Fibroblast of villous mesenchyme (primary cell): ENCODE results near the gene CDH23. TPM values are rescaled to one million over a fixed set of nuclear protein-coding genes. Genes with fewer than 3 reads are reported as not detected.

Source experiments
- DNase-seq: peaks from one replicate; pipeline ENCODE4 v3.0.0-alpha.2; 2010; ENCODE audit warnings: low read depth
- H3K4me3 ChIP-seq: 2 replicates; pipeline ENCODE4 v1.5.1; 2011; ENCODE audit warnings: low read depth, mild to moderate bottlenecking, low read length
- CTCF ChIP-seq: IDR thresholded peaks from 2 replicates; pipeline ENCODE4 v1.5.1; 2012; ENCODE audit warnings: low read depth, mild to moderate bottlenecking, low read length; ENCODE audit not compliant: insufficient read depth
- total RNA-seq: library from RNA; depleted of rRNA; stranded (reverse); fragments of >200 nt; gene quantifications from 2 replicates; pipeline ENCODE4 v1.2.3, GENCODE V29; 2012

CDH23 gene
- total RNA-seq, 1 donor = under 0.01 TPM

GRCh38 chr10:71436268-71437125, 39.8 kb downstream of the CDH23 start:
- no peak for TF ChIP-seq CTCF
- no peak overlapping the region for H3K4me3 ChIP-seq
- DNase-seq = no peak

DNA sequence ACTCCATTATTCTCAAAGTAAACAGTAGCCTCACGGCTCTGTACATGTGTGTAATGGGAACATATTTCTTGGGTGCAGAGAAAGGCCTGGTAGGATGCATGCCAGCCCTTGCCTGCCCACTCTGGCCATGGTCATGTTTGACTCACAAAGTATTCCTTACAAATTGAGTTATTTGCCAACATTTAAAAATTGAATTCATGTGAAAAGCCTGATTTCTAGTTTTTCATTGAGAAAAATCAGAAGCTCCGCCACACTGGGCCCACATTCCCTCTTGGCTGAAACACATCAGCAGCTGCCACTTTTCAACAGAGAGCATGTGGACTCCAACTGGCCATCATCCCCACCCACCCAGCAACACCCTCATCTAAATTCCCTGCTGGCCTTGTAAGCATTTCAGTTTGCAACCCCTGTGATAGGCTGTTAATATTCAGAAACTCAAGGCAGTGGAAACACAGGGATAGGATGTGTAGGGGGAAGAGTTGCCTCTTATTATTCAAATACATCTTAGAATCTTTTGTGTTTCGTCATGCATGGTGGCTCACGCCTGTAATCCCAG, 40.9 kb downstream of the CDH23 start:
- H3K4me3 ChIP-seq = no peak overlapping the region
- no peak for DNase-seq
- TF ChIP-seq CTCF = no peak

DNA sequence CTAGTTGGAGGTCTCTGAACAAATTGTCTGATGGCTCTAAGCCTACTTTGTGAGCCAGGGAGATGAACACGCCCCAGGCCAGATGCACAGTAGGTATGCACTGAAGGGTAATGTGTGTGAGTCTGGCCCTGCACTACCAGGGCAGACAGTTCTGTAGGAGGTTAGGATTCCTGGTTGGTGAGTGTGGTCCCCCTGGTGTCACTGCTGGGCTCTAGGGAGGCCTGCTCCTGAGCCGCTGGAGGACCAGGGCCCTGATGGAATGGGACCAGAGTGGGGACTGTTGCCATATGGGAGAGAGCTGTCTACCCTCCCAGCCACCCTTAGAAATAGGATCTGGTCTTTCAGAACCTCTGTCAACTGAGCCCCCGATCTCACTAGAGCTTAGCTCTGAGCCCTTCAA, 42.0 kb downstream of the CDH23 start:
- DNase-seq = no peak
- H3K4me3 ChIP-seq = no peak overlapping the region
- TF ChIP-seq CTCF = no peak

DNA sequence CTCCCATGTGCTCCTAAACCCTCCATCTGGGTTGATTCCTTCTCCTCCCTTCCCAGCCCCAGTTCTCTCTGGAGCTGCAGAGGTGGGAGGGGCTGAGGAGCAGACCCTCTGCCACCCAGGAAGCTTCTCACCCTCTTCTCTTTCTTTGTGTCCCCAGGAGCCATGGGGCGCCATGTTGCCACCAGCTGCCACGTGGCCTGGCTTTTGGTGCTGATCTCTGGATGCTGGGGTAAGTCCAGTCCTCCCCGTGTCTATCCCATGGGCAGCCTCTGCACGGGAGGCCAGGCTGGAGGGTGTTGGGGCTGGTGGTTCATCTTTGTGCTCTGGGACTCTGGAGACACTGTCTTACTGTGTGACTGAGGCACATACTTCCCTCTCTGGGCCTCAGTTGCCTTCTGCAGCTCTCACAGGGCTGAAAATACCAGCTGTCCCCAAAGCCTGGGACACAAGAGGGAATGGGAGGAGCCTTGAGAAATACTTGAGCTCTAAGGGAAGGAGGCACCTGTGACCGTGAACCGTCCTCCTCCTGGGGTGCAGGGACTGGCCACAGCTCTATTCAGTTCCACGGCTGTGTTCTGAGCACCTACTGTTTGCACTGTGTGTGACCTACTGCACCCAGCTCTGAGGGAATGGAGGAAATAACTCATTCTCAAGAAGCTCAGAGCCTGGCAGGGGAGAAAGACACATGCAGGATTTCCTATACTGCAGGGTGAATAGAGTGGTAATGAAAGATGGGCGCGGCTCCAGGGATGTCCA, 43.1 kb downstream of the CDH23 start:
- H3K4me3 ChIP-seq = no peak overlapping the region
- DNase-seq = no peak
- no peak for TF ChIP-seq CTCF

GRCh38 chr10:71440506-71441035, 43.9 kb downstream of the CDH23 start:
- no peak for TF ChIP-seq CTCF
- H3K4me3 ChIP-seq = no peak overlapping the region
- DNase-seq = no peak

GRCh38 chr10:71442000-71442399, 45.3 kb downstream of the CDH23 start:
- no peak for TF ChIP-seq CTCF
- H3K4me3 ChIP-seq = no peak overlapping the region
- no peak for DNase-seq
